ENCODE measurements around the gene SKIL.

Gene SKIL

DNA sequence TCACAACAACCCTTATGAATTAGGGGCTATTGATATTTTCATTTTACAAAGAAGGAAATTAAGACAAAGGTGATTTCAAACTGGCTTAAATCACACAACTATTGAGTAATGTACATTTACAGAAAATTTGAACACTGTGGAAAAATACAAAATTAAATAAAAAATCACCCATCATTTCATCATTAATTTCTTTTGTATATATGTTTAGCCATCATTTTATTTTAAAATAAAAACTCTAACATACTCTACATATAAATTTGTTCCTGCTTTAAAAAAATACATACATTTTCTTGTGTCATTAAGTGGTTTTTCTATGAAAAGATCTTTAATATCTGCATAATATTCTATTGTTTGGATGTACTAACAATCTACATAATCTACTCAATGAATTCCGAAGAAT, 81.3 kb downstream of the SKIL start:
- no peak for DNase-seq

DNA sequence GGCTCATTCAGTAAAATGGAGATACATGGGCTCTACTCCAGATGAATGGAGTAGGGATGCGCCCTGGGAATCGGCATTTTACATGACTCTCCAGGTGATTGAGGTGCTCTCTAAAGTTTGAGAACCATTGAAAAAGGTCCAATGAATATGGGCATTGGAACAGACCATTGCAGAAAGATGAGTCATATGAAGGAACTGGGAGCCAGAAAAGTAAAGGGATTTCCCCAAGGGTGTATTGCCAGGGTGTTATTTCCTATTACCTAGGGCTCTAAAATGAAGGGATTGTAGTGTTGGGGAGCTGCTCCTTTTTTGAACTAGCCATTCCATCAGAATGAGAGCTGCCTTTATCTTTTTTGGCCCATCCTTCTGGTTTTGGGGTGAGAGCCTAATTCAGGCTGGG, 82.8 kb downstream of the SKIL start:
- DNase-seq, result no peak

DNA sequence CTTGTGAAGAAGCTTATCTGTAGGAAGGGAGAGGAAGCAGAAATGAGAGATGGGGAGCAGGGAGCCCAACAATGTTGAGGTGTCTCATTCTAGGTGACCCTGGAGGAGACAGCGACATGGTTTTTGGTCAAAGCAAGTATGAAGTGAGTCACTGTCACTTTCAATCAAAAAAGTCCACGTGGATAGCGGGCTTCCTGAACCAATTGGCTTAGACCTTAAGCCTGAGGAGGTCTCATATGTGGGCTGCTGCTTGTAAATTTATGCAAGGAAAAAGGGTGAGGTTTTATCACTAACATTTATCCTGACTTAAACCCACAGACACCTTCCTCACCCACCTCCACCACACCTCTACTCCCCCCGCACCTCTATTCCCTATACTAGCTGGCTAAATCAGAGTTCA, 83.9 kb downstream of the SKIL start:
- no peak for DNase-seq

DNA sequence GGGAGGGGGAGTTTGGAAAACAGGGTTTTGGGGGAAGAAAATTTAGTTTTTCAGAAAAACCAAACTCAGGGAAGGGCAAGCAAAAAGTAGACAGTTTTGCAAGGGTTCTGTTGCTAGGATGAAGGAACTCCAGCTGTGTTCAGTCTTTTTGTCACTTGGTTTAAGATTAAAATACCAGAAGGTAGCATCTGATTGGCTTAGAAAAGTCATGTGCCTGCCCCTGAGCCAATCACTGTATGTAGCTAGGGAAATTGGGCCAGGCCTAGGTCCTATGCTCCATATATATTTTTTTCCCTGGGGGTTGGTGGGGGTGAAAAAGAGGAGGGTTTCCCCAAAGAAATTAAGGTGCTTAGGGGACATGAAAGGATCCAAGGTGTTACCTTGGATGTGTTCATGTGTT, 85.4 kb downstream of the SKIL start:
- no peak for DNase-seq

DNA sequence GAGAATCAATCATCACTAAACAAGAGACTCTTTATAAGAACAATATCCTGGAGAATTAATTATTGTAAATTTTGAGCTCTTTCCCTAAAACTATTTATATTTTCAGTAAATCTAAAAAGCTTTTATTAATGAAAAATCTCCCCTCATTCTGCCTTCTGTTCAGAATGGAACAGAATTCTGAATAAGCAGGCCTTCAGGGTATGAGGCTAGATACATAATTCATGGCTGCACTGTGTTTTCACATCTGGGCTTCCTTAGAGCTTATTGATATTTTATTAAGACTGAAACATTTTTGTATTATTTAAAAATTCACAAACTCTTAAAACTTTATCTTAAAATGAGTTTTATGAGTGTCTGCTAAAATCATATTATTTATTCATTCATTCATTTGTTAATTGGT, 85.9 kb downstream of the SKIL start:
- DNase-seq, result no peak

All from activated CD4-positive, alpha-beta T cell treated with anti-CD3 and anti-CD28 coated beads for 4 hours (primary cell).